Dedifferentiated amniotic fluid mesenchymal stem cell (primary cell): ENCODE measurements around the gene SDF4.
"Not testable (repeated sequence)": the region's sequence is repeated elsewhere in the genome, so short reads cannot be mapped to it uniquely, and the experiment has no call there.

Experiments
- DNase-seq: peaks from one replicate; pipeline ENCODE4 v3.0.0-alpha.2; 2016; ENCODE audit errors: extremely low spot score

Gene SDF4

DNA sequence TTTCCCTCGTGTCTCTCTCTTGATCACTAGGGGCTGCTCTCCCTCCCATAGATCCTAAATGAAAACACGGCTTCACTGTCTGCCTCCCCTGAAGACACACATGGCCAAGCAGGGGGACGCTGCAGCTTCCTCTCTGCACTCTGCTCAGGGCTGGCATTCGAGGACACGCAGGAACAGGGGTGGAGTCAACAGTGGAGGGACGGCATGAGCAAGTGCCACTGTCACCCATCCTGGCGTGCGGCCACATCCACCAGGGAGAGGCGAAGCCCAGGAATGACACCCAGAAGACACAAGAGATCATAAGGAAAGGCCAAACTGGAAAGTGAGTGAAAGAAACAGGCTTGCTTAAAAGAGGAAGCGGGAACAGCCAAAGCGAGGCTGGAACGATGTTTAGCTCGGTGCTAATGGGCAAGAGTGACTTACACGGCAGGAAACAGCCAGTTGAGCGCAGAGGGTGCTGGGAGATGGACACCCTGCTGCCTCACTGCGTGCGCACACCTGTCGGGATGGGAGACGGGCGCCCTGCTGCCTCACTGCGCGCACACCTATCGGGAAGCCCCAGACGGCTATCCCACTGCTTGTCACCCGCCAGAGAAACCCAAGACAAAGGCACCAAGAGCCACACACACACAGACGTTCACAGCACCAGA, 28.3 kb upstream of the SDF4 start:
- no peak for DNase-seq

DNA sequence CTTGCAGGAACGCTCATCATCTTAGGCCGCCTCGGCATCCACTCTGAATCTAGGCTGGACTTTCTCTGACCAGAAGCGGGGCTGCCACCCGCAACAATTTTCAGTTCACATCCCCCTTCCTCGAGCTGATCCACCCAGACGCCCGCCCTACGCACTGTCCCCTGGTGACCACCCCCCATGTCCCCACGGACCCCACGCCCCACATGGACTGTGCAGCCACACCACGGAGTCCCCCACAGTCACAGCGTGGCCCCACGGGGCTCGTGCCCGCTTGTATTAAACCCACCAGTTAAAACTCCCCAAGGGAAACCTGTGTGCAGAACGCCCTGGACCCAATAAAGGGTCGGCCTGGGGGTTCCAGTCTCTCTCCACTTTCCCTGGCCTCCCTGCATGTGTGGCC, 27.7 kb upstream of the SDF4 start:
- no peak for DNase-seq

DNA sequence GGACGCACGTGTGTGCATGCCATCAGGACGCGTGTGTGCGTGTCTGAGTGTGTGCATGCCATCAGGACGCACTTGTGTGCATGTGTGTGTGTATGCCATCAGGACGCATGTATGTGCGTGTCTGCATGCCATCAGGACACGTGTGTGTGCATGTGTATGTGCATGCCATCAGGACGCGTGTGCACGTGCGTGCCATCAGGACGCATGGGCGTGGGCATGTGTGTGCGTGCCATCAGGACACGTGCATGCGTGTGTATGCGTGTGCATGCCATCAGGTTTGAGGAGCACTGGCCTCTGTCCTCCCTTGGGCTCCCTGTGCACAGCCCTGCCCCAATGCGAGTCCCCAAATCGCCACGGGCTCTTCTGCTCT, 27.3 kb upstream of the SDF4 start:
- DNase-seq, result no peak

DNA sequence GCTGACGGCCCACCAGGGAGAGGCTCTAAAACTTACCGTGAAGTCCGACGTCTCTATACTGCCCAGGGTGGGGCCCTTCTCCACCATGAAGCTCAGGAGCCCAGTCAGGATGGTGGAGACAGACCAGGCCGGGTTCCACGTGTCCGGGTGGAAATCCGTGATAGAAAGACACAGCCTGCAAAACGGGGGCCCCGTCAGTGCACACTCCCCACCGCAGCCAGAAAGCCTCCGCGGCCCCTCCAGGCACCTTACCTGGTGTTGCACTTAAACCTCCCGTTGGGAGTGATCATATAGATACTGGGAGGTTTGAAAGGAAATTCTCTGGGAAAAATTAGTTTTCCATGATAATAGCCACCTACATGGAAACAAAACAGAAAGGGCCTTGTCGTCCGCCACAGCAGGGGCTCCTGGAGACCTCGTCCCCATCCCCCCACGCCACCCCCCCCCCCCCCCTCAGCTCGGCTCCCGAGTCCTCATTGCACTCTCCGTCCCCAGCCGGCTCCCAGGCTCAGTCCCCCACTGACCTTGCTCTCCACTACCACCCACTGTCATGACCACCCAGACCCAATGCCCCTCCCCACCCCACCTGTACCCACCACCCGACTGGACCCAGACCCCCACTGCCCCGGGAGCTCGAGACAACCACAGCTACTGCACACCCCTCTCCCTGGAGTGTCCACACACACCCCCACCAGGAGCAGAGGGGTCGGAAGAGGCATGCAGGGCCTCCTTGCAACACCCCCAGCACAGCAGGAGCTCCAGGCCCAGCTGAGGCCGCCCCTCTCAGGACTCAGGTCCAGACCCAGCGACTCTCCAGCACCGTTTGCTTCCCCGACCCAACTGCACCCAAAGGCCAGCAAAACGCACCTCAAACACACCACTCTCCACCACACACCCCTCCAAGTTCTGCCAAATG, 25.4 kb upstream of the SDF4 start:
- no peak for DNase-seq

DNA sequence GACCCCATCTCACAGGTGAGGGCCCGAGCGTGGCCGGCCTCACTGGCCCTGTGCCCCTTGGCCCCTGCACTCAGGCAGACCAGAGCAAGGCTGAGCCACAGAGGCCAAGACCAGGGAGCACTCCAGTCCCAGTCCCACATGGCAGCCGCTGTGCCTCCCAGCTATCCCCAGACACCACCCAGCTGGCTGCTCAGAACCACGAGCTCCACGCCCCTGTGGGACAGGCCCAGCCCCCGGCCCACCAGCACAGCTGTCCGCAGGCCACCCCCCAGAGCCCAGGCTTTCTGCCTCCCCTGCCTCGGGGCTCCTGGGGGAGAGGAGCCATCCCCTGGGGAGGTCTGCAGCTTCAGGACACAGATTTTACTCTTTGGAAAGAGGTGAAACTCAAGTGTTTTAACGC, 23.8 kb upstream of the SDF4 start:
- DNase-seq, result no peak

DNA sequence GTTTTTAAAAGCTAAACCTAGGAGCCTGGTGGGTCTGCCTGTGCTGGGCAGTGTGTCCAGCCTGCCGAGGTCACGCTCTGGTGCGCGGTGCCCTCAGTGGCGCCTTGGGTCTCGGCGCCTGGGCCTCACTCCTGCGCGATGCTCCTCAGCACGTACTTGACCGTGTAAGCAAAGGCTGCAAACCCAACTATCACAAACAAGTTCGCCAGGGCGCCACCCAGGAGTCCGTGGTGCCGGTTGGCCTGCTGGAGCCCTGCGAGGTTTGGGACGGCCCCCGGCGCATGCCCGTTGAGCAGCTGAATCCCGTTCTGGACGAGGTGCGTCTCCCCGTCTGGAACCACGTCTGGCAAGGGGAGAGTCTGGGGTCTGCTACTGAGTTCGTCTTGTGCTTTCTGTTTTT, 23.3 kb upstream of the SDF4 start:
- DNase-seq, result no peak

DNA sequence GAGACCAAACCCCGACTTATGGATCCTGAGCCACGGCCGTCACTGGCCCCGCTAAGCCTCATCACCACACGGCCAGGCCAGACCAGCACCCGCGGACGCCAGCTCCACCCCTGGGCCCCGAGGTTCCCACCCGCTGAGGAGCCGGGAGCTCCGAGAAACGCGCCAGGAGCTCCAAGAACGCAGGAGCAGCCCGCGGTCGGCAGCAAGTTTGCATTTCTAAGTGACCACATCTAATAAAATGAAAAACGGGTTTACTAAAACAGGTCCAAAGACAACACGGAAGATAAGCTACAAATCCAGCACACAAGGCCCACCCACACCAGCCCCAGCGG, 22.8 kb upstream of the SDF4 start:
- DNase-seq, result no peak

DNA sequence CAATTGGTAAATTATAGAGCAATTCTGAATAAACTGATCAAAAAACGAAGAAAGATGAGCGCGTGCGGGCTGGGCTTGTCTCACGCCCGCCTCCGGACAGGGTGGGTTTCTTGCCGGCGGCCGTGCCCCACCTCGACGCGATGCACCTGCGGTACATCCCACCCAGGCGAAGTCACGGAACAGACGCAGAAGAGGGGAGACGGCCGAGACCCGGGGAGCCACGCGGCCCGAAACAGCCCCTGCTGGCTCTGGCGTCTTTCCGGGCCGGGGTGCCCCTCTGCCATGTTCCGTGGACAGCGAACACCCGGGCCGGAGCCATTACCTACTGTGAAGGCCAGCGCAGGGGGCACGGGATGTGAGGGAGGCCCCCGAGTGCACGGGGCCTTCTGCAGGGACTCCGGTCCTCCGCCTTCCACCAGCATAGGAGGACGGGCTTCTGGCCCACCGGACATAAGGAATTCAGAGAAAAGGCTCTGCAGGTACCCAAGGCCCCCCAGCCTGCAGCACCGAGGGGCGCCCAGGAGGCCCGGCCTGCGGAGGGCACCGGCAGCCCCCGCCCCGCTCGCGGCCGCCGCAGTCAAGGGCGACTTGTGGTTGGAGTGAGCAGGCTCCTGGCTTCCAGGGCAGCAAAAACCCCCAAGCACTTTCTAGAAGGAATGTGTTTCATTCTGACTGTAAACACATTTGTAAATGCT, 22.3 kb upstream of the SDF4 start:
- DNase-seq, result no peak

DNA sequence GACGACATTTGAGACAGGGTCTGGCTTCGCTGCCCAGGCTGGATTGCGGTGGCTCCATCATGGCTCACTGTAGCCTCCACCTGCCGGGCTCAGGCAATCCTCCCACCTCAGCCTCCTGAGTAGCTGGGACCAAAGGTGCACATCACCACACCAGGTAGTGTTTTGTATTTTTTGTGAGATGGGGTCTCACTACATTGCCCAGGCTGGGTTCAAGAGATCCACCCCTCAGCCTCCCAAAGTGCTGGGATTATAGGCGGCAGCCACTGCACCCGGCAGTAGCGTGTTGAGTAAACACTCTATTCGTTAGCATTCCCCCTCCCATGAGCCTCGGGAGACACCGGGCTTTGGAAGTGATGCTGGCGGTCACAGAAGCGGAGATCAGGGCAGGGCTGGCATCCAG, 21.5 kb upstream of the SDF4 start:
- no peak for DNase-seq

DNA sequence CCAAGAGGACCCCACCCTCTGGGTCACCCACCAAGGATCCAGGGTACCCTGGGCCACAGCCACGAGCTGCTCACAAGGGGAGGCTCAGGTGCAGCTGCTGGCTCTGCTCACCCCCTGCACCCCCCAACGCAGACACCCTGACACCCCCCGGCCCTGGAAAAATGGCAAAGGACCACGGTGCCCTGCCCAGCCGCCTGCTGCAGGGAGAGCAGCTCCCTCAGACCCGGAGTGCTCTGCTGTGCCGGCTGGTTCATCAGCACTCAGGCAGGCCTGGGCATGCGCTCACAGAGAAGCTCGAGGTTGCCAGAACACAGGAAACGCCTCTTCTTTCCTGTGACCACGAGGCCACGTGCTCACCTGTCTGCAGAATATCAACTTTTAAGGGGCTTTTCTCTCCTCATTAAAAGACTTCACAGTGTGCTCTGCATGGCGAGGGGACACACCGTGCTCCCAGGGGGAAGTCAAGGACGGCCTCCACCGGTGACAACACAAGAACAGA, 19.0 kb upstream of the SDF4 start:
- no peak for DNase-seq

DNA sequence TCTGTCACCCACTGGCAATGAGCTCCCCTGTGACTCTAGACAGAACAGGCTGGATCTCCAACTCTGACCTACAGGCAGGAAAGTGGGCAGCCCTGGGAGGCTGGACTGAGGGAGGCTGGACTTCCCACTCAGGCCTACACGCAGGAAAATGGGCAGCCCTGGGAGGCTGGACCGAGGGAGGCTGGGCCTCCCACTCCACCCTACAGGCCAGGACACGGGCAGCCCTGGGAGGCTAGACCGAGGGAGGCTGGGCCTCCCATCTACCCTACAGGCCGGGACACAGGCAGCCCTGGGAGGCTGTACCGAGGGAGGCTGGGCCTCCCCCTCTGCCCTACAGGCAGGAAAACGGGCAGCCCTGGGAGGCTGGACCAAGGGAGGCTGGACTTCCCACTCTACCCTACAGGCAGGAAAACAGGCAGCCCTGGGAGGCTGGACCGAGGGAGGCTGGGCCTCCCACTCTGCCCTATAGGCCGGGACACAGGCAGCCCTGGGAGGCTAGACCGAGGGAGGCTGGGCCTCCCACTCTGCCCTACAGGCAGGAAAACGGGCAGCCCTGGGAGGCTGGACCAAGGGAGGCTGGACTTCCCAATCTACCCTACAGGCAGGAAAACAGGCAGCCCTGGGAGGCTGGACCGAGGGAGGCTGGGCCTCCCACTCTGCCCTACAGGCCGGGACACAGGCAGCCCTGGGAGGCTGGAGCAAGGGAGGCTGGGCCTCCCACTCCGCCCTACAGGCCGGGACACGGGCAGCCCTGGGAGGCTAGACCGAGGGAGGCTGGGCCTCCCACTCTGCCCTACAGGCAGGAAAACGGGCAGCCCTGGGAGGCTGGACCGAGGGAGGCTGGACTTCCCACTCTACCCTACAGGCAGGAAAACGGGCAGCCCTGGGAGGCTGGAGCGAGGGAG, 16.5 kb upstream of the SDF4 start:
- DNase-seq, result not testable (repeated sequence)

DNA sequence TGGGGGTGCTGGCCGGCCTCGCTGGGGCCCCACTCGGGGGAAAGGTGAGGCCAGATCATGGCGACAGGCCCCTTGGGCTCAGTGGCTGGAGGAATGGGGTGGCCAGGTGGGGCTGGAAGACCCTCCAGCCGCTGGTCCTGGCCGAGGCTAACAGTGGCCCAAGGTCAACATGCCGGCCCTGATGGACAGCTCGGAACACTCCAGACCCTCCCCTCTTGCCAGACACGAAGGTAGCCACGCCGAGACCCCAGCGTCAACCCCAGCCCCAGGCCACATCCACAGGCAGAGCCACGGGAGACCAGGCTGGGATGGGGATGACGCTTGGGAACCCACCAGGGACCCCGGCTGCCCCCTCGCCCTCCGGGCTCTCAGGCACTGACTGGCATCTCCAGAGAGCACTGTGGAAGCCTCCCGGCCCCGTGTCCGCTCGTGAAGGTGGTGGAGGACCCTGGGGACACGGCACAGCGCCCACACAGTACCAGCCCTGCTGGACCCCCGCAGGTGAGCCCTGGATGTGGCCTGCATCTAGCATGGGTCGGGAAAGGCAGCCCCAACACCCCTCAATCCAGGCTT, 15.6 kb upstream of the SDF4 start:
- DNase-seq, result no peak

DNA sequence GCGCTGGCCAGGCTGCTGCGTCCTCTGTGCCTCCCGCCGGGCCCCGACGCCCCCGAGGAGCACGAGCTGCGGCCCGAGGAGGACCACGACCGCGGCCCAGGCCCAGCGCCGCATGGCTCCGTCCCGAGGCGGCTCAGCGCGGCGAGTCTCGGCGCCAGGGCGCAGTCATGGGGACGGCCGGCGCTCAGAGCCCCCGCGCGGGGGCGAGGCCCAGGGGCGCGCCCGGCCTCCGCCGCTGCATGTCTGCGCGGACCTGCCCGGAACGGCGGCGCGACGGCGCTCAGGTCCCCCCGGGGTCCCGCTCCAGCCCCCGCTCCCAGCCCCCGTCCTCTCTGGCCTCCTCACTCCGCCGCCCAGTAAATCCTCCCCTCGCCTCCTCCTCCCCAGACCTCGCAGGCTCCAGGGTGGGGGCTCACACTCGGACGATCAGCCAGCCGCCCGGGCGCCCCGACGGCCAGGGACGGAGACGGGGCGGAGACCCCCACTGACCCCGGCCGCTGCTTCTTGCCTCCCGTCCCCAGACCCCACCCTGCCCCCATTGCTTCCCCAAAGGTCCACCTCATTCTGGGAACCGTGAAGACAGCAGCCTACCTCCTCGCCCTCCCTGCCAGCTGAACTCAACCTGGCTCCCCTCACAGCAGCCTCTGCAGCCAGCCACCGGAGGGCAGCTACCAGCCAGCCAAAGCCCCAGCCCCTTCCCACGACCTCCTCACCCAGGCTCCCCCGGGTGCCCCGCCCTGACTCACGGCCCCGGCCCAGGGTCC, 15.0 kb upstream of the SDF4 start, which contains the start of gene C1QTNF12:
C1QTNF12 (minus strand) TSS at position 146 of the 764 bp plus-strand sequence; CDS start at position 114, 32 bp downstream.
- no peak for DNase-seq

DNA sequence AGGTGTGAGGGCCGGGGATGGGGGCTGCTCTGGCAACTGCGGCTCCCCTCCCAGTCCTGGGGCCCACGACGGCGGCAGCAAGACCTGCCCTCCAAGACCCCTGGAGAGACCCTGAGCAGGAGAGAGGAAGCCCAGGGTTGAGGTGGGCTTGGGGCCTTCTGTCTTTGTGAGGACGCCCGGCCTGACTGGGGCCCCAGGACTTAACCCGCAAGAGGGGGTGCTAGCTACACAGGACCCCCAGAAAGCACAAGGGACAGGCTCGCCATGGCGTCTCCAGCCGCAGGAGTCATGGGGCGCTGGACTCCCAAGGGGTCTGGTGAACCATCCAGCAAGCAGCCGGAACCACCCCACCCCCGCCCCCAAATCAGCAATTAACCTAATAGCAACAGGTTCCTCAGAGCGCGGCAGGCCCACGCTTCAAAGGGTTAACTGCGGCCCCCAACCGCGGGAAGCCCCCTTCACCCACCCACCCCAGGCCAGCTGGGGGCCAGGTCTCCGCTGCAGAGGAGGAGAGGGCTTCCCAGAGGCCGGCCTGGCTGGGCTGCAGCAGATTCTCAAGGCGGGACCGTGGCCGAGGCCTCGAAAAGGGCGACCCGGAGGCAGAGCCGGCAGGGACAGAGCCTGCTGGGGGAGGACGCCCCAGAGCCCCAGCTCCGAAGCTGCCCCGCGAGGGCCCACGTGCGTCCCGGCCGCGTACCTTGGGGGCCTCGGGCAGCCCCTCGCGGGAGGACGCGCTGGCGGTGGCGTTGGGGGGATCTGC, 14.2 kb upstream of the SDF4 start:
- DNase-seq, result no peak

DNA sequence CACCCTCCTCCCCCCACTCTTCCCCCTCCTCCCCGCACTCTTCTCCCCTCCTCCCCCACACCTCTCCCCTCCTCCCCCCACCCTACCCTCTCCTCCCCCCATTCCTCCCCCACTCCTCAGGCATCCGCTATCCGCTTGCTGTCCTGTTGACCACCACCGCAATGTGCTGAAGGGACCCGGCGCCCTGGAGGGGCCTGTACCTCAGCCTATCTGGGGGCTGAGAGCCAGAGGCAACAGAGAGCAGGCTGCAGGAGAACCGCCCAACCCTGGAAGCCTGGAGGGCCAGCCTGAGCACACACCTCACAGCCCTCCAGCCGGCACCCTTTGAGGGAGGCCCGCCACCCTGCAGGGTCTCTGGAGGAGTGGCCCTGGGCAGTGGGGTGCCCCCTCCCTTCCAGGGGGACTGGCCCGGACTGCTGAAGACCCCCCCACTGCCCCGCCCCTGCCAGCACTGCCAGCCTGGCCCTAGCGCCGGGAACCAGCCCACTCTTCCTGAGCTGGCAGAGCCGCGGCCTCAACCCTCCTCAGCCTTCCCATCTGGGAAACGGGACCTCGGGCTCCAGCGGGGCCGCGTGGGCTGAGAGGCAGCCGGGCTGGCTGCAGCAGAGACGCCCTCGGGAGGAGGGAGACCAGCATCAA, 13.5 kb upstream of the SDF4 start:
- DNase-seq, result no peak

DNA sequence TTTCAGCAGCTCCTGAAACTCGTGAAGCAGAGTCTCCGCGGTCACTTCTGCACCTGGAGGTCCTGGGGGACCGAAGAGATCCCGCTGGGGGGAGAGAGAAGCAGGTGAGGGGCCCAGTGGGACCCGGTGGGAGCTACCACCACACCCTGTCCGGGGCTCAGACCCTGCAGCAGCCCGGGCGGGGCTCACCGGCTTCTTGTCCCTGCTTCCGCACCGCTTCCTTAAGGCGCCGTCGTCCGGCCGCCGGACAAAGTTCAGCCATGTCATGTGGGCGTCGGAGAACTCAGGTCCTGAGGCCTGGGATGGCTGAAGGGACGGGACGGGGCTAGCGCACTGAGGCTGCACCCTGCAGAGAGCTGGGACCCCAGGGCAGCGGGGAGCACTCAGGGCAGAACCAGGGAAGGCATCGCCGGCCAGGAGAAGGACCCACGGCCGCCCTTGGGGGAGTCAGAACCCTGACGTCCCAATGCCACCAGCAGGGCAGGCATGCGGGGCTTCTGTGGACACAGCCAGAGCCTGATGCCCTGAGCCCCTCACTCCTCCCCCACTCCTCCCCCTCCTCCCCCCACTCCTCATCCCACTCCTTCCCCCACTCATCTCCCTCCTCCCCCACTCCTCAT, 12.5 kb upstream of the SDF4 start:
- DNase-seq, result no peak

DNA sequence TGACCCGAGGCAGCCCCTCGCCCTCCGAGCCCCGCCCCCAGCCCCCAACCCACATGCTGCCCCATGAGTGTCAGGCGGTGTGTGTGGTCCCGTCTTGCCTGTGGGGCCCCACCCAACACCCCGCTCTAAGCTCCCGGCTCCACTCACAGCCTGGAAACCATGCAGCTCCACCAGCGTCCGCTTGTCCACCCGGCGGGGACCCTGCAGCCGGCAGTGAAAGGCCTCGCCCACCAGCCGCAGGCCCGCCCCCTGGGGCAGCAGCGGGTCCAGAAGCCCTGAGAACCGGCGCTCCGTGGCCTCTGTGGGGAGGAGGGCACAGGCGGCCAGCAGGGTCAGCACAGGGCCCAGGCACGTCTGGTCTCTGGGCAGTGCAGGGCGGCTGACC, 12.0 kb upstream of the SDF4 start:
- no peak for DNase-seq

DNA sequence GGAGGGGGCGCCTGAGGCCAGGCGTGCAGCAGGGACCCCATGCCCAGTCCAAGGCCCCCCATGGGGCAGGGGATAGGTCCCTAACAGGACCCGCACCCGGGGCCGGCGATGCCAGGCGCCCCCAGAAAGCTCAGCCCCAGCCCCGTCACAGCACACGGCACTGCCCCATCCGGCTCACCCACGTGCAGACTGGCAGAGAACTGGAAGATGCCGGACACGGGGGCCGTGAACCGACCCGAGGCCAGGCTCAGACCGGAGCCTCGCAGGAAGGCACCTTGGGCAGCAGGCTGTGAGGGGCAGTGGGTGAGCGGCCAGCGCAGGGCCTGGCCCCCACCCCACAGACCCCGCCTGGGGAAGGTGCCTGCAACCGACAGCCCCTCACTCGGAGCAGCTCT, 11.5 kb upstream of the SDF4 start:
- DNase-seq, result no peak
